ENCODE data around the gene CCDC88A.

DNA sequence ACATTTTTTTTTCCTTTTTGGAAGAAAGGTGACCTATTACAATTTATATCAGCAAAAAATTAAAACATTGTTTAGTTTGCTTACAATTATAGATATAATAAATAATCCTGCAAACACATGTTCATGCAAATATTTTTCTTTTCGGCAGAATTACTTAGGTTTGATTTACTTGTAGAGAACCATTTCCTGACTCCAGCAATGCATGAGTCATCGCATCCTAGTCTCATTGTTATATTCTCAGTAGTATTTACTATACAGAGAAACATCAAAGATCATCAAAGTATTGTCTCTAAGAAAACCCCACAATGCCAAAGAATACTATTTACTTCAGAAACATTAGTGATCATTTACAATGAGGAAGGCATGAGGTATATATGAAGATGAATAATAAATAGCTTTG lies 110.2 kb downstream of the CCDC88A start:
- TF ChIP-seq, protein P1, sequence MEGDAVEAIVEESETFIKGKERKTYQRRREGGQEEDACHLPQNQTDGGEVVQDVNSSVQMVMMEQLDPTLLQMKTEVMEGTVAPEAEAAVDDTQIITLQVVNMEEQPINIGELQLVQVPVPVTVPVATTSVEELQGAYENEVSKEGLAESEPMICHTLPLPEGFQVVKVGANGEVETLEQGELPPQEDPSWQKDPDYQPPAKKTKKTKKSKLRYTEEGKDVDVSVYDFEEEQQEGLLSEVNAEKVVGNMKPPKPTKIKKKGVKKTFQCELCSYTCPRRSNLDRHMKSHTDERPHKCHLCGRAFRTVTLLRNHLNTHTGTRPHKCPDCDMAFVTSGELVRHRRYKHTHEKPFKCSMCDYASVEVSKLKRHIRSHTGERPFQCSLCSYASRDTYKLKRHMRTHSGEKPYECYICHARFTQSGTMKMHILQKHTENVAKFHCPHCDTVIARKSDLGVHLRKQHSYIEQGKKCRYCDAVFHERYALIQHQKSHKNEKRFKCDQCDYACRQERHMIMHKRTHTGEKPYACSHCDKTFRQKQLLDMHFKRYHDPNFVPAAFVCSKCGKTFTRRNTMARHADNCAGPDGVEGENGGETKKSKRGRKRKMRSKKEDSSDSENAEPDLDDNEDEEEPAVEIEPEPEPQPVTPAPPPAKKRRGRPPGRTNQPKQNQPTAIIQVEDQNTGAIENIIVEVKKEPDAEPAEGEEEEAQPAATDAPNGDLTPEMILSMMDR (IDR thresholded peaks at IDR 0.05), result no peak
- TF ChIP-seq POLR2A (IDR thresholded peaks at IDR 0.05) (no peak), POLR2AphosphoS5 (IDR thresholded peaks at IDR 0.05) (no peak), EP300 (IDR thresholded peaks at IDR 0.05) (no peak)
